GM23248 (cell line): Measurements from ENCODE around the gene GNB3. TPM values are rescaled to one million over a fixed set of nuclear protein-coding genes. Genes with fewer than 3 reads are reported as not detected.

ENCODE experiments used
- DNase-seq: peaks from one replicate; pipeline ENCODE4 v3.0.0-alpha.2; 2015
- H2AFZ ChIP-seq: fragments of 200-600 bp; sonication (generic); 2 replicates; pipeline ENCODE4 v1.6.1; 2016; ENCODE audit warnings: antibody characterized with exemption
- H3F3A ChIP-seq: fragments of 200-600 bp; sonication (generic); 2 replicates; pipeline ENCODE4 v1.6.1; 2016; ENCODE audit warnings: mild to moderate bottlenecking, antibody characterized with exemption, mixed run types; ENCODE audit not compliant: insufficient read depth
- H3K27ac ChIP-seq: fragments of 200-600 bp; sonication (generic); 2 replicates; pipeline ENCODE4 v1.5.1; 2016; ENCODE audit warnings: mild to moderate bottlenecking
- H3K27me3 ChIP-seq: fragments of 200-600 bp; sonication (generic); replicated peaks from 2 replicates; pipeline ENCODE4 v1.6.1; 2016; ENCODE audit warnings: mild to moderate bottlenecking; ENCODE audit not compliant: insufficient read depth
- H3K36me3 ChIP-seq: fragments of 200-600 bp; sonication (generic); 2 replicates; pipeline ENCODE4 v1.6.1; 2016; ENCODE audit warnings: low read depth, mild to moderate bottlenecking
- H3K4me1 ChIP-seq: fragments of 200-600 bp; sonication (generic); 2 replicates; pipeline ENCODE4 v1.6.1; 2016; ENCODE audit warnings: mild to moderate bottlenecking; ENCODE audit not compliant: insufficient read depth
- H3K4me2 ChIP-seq: fragments of 200-600 bp; sonication (generic); one replicate; pipeline ENCODE4 v1.6.1; 2016; ENCODE audit warnings: mild to moderate bottlenecking; ENCODE audit not compliant: unreplicated experiment
- H3K4me3 ChIP-seq: fragments of 200-600 bp; sonication (generic); 2 replicates; pipeline ENCODE4 v1.5.1; 2016; ENCODE audit warnings: mild to moderate bottlenecking
- H3K79me2 ChIP-seq: fragments of 200-600 bp; sonication (generic); 2 replicates; pipeline ENCODE4 v1.6.1; 2016; ENCODE audit warnings: mild to moderate bottlenecking; ENCODE audit not compliant: insufficient read depth
- H3K9ac ChIP-seq: fragments of 200-600 bp; sonication (generic); 2 replicates; pipeline ENCODE4 v1.6.1; 2016; ENCODE audit warnings: mild to moderate bottlenecking
- H3K9me2 ChIP-seq: fragments of 200-600 bp; sonication (generic); 2 replicates; pipeline ENCODE4 v1.6.1; 2016; ENCODE audit warnings: mixed run types, mild to moderate bottlenecking, moderate library complexity; ENCODE audit not compliant: insufficient read depth
- H3K9me3 ChIP-seq: fragments of 200-600 bp; sonication (generic); one replicate; pipeline ENCODE4 v1.6.1; 2017; ENCODE audit warnings: low read depth
- H4K20me1 ChIP-seq: fragments of 200-600 bp; sonication (generic); 2 replicates; pipeline ENCODE4 v1.6.0; 2016; ENCODE audit not compliant: insufficient read depth
- EZH2 ChIP-seq: fragments of 200-600 bp; sonication (generic); IDR thresholded peaks from 2 replicates; pipeline ENCODE4 v1.6.1; 2018; ENCODE audit warnings: antibody characterized with exemption, mild to moderate bottlenecking; ENCODE audit not compliant: insufficient read depth, poor library complexity, severe bottlenecking
- EZH2phosphoT487 ChIP-seq: fragments of 200-600 bp; sonication (generic); IDR thresholded peaks from 2 replicates; pipeline ENCODE4 v1.6.1; 2018; ENCODE audit warnings: antibody characterized with exemption, moderate library complexity, mild to moderate bottlenecking, low read depth; ENCODE audit not compliant: insufficient read depth
- WGBS, 2 experiments: methylation state at CpG; one replicate each; pipeline ENCODE4 v1.1.6; 2015 to 2017; ENCODE audit warnings: low lambda C conversion rate in 2 of 2, low coverage in 1 of 2; ENCODE audit errors: missing lambda C conversion rate in 2 of 2; 5-methylcytosine and 5-hydroxymethylcytosine counted together
- in situ Hi-C: fragments of 300-500 bp; cut with MboI; formaldehyde crosslinking; loops from 2 replicates; pipeline ENCODE4 v1.15.0; 2020
- polyA plus RNA-seq: library from polyadenylated mRNA; unstranded; fragments of >200 nt; fragmentation: Nextera tagmentation; extraction: Ambion mirVana; gene quantifications from 2 replicates; pipeline ENCODE4 v1.2.1, GENCODE V29; 2016
- total RNA-seq: library from RNA; depleted of rRNA; stranded (reverse); fragments of >200 nt; shearing (Covaris generic); gene quantifications from 2 replicates; pipeline ENCODE4 v1.2.3, GENCODE V29; 2014

Gene GNB3
- total and polyA plus RNA-seq, 2 experiments from 2014 or later, result 2.2 to 3.2 TPM

DNA sequence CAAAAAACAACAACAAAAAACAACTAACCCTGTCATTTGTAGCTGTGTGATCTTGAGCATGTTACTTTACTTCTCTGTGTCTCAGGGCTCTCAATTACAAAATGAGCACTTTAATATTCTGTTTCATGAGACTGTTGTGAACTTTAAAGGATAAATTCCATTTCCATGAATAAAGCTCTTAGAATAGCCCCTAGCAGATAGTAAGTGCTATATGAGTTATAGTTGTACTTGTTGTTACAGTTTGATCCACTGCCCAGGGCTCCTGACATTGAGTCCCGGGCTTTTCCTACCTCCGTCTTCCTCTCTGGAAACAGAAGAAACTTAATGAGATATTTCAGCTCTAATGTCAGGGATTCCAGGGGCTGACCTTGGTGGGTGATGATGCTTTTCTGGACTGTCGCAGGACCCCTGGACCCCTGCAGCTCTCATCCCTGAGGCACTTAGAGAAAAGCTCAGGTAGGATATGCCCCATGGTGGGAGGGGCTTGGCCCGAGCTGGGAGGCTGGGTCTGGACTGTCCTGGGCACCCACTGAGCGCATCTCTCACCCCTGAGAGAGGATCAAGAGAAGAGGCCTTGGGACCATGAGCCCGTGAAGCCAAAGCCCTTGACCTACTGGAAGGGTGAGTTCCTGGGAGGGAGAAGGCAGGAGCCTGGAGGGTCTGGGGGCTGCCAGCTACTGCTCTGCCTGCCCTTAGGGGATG is 7.4 kb upstream of the GNB3 start:
- Histone ChIP-seq H3K36me3 (peaks cover 12% of the 10 kb centered on the region; the same call in 1 of the 2 replicates), H3K27me3 (no peaks in the 10 kb centered on the region), H2AFZ (no peak overlapping the region), H3K4me1 (peaks cover 8% of the 10 kb centered on the region; the same call in 1 of the 2 replicates), H3K4me2 (no peak overlapping the region), H3K9me2 (no peaks in the 10 kb centered on the region), H3K9ac (no peak overlapping the region), H3F3A (no peaks in the 10 kb centered on the region; the same call in 1 of the 2 replicates), H3K27ac (no peak overlapping the region), H4K20me1 (no peaks in the 10 kb centered on the region), H3K4me3 (no peak overlapping the region), H3K9me3 (no peaks in the 10 kb centered on the region), H3K79me2 (peaks cover 9% of the 10 kb centered on the region)
- WGBS, 2 experiments, result 84 to 90% methylated on average over 6 of the region's 6 CpGs
- no peak for TF ChIP-seq EZH2phosphoT487
- TF ChIP-seq EZH2, result no peak
- DNase-seq, result peak; percentile 31
- in situ Hi-C loops, result no loop called here

DNA sequence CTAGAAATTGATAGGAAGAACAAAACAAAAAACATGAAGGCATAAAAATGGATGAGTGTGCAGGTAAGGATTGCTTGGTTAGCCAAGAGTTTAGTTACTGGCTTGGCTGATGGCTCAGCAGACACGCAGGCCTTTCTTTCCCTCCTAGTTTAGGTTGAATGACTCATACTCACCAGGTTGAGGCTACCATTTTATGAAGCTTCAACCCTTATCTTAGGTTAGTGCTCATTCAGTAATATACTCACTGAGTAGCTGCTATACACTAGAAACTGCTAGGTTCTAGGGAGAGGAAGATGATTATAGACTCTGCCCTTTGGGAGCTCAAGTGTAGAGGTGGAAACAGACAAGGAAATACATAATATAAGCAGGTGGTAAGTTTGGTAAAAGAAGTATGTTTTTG is 6.5 kb upstream of the GNB3 start:
- no peak overlapping the region for H3K4me2 ChIP-seq
- no peak overlapping the region for H3K4me3 ChIP-seq
- H3K36me3 ChIP-seq, result peaks cover 12% of the 10 kb centered on the region; the same call in 1 of the 2 replicates
- TF ChIP-seq EZH2phosphoT487 (no peak), EZH2 (no peak)
- no peak overlapping the region for H3K9ac ChIP-seq
- 97 to 100% methylated on average over 1 of the region's 1 CpG for WGBS, 2 experiments
- no peak for DNase-seq
- no peak overlapping the region for H3K27ac ChIP-seq
- no peaks in the 10 kb centered on the region for H3K9me3 ChIP-seq
- no peak overlapping the region for H2AFZ ChIP-seq
- in situ Hi-C loops, result no loop called here
- H3K79me2 ChIP-seq, result peaks cover 9% of the 10 kb centered on the region
- no peaks in the 10 kb centered on the region for H4K20me1 ChIP-seq
- no peaks in the 10 kb centered on the region; the same call in 1 of the 2 replicates for H3F3A ChIP-seq
- no peaks in the 10 kb centered on the region for H3K27me3 ChIP-seq
- H3K9me2 ChIP-seq, result no peaks in the 10 kb centered on the region
- H3K4me1 ChIP-seq, result peaks cover 8% of the 10 kb centered on the region; the same call in 1 of the 2 replicates

DNA sequence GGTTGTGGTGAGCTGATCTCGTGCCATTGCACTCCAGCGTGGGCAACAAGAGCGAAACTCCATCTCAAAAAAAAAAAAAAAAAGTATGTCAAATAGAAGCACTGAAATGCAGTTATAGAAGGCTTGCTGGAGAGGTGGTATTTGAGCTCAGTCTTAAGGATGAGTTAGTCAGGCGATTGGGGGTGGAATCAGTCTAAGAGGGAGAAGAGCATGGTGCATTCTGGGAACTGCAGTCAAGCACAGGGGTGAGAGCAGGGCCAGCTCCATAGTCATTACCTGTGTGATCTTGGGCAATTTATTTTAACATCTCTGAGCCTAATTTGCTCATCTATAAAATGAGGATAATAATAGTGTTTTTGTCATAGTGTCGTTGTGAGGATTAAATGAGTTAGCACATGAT is 5.9 kb upstream of the GNB3 start:
- Histone ChIP-seq H3K9ac (no peak overlapping the region), H3K27me3 (no peaks in the 10 kb centered on the region), H2AFZ (no peak overlapping the region), H3K4me1 (peaks cover 4% of the 10 kb centered on the region; the same call in 1 of the 2 replicates), H3K27ac (no peak overlapping the region), H3K9me3 (no peaks in the 10 kb centered on the region), H3K36me3 (peaks cover 12% of the 10 kb centered on the region; the same call in 1 of the 2 replicates), H4K20me1 (no peaks in the 10 kb centered on the region), H3K4me2 (no peak overlapping the region), H3K9me2 (no peaks in the 10 kb centered on the region), H3K79me2 (peaks cover 4% of the 10 kb centered on the region; the same call in 1 of the 2 replicates), H3K4me3 (no peak overlapping the region), H3F3A (no peaks in the 10 kb centered on the region; the same call in 1 of the 2 replicates)
- WGBS, 2 experiments, result 90% methylated on average over 5 of the region's 5 CpGs
- peak; percentile 34 for DNase-seq
- TF ChIP-seq EZH2, result no peak
- TF ChIP-seq EZH2phosphoT487, result no peak
- in situ Hi-C loops, result no loop called here

DNA sequence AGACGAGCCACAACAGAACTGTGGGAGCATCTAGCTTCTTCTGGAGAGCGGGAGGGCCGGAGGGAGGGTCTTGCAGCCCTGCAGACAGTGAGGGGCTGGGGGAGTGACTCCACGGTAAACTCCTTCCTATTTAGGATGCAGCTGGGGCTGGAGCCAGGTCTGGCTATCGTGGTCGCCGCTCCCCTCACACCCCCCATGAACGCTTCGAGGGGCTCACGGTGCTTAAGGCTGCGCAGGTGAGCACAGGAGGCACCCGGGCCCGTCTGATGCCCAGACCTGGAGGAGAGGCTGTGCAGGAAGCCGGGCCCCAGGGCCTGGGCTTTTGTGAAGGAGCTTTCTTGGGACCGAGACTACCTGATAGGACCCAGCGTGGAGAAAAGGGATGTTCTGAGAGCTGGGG is 3.9 kb upstream of the GNB3 start:
- peaks cover 8% of the 10 kb centered on the region; the same call in 1 of the 2 replicates for H3K36me3 ChIP-seq
- in situ Hi-C loops, result no loop called here

More for the DNA sequence above, 3.9 kb upstream of the GNB3 start:
- Histone ChIP-seq H3K9me2 (no peaks in the 10 kb centered on the region), H3K27me3 (no peaks in the 10 kb centered on the region), H3F3A (no peaks in the 10 kb centered on the region; the same call in 1 of the 2 replicates), H3K9me3 (no peaks in the 10 kb centered on the region), H3K4me2 (no peak overlapping the region), H2AFZ (no peak overlapping the region), H3K4me3 (no peak overlapping the region), H3K79me2 (no peaks in the 10 kb centered on the region), H3K9ac (no peak overlapping the region), H3K27ac (no peak overlapping the region), H4K20me1 (no peaks in the 10 kb centered on the region), H3K4me1 (no peaks in the 10 kb centered on the region)
- no peak for DNase-seq
- TF ChIP-seq EZH2phosphoT487 (no peak), EZH2 (no peak)
- 84 to 89% methylated on average over 16 of the region's 16 CpGs for WGBS, 2 experiments
